Gastroesophageal sphincter (tissue), 3 donors: ENCODE measurements around the gene HMG20A.

Experiments used
- EP300 ChIP-seq: sonication (generic); formaldehyde crosslinking; IDR thresholded peaks from one replicate; pipeline ENCODE4 v1.6.1; 2017; ENCODE audit warnings: antibody characterized with exemption, mild to moderate bottlenecking
- POLR2A ChIP-seq, 2 donors: fragments of 450-650 bp; IDR thresholded peaks; one replicate each; pipeline ENCODE4 v1.6.1; 2017; ENCODE audit warnings: antibody characterized with exemption in 2 of 2, mild to moderate bottlenecking in 2 of 2, moderate library complexity in 1 of 2
- TF ChIP-seq, protein P1 (sequence below), 4 experiments: fragments of 200-600 bp in 2 of 4; fragments of 450-650 bp in 2 of 4; sonication (generic) in 1 of 4; IDR thresholded peaks; one replicate each; pipeline ENCODE4 v1.5.1; 2017 to 2019; ENCODE audit warnings: antibody characterized with exemption in 4 of 4, mild to moderate bottlenecking in 2 of 4, moderate library complexity in 2 of 4

- TF ChIP-seq, protein P1, sequence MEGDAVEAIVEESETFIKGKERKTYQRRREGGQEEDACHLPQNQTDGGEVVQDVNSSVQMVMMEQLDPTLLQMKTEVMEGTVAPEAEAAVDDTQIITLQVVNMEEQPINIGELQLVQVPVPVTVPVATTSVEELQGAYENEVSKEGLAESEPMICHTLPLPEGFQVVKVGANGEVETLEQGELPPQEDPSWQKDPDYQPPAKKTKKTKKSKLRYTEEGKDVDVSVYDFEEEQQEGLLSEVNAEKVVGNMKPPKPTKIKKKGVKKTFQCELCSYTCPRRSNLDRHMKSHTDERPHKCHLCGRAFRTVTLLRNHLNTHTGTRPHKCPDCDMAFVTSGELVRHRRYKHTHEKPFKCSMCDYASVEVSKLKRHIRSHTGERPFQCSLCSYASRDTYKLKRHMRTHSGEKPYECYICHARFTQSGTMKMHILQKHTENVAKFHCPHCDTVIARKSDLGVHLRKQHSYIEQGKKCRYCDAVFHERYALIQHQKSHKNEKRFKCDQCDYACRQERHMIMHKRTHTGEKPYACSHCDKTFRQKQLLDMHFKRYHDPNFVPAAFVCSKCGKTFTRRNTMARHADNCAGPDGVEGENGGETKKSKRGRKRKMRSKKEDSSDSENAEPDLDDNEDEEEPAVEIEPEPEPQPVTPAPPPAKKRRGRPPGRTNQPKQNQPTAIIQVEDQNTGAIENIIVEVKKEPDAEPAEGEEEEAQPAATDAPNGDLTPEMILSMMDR (IDR thresholded peaks at IDR 0.05) = no peak
- TF ChIP-seq POLR2A (IDR thresholded peaks at IDR 0.05) = no peak
- no peak for TF ChIP-seq EP300
These were observed 66.1 kb downstream of the HMG20A start for GRCh38 chr15:77486542-77487468.
